SH-SY5Y (cell line): ENCODE measurements around the gene TARS2.

Source experiments
- GATA2 ChIP-seq: IDR thresholded peaks from 2 replicates; pipeline ENCODE4 v1.6.1; 2011; ENCODE audit warnings: mild to moderate bottlenecking, low read depth, low read length
- GATA3 ChIP-seq: IDR thresholded peaks from 2 replicates; pipeline ENCODE4 v1.6.1; 2011; ENCODE audit warnings: low read depth, mild to moderate bottlenecking, low read length, moderate library complexity

- TF ChIP-seq GATA2 (no peak), GATA3 (no peak)
These were observed 58.3 kb downstream of the TARS2 start for GRCh38 chr1:150545486-150546032.
